HG03520 (cell line): ENCODE data around the gene CACNA2D3.
"Not testable (repeated sequence)": the region's sequence is repeated elsewhere in the genome, so short reads cannot be mapped to it uniquely, and the experiment has no call there.

Experiments
- ATAC-seq: cut with Tn5 transposase; IDR thresholded peaks from one replicate; pipeline ENCODE4 v1.9.1; 2021; ENCODE audit warnings: mild to moderate bottlenecking, moderate library complexity; ENCODE audit not compliant: unreplicated experiment

Gene CACNA2D3

DNA sequence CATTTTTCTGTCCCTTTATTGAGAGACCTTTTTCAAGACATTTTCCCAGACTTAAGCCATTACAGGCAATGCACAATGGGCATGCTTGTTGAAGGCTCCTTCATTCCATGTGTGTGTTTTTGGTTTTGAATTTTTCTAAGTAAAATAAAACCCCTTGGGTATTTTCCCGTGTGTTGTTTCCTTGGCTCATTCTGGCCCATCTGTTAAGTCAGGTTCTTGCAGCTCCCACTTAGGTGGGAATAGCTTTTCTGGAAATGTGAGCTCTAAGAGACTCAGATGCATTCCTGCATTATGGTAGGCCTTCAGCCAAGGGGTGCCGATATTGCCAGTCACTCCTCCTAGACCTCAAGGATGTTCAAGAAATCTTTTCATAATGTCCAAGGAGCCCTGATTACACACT lies 314.9 kb downstream of the CACNA2D3 start:
- no peak for ATAC-seq

DNA sequence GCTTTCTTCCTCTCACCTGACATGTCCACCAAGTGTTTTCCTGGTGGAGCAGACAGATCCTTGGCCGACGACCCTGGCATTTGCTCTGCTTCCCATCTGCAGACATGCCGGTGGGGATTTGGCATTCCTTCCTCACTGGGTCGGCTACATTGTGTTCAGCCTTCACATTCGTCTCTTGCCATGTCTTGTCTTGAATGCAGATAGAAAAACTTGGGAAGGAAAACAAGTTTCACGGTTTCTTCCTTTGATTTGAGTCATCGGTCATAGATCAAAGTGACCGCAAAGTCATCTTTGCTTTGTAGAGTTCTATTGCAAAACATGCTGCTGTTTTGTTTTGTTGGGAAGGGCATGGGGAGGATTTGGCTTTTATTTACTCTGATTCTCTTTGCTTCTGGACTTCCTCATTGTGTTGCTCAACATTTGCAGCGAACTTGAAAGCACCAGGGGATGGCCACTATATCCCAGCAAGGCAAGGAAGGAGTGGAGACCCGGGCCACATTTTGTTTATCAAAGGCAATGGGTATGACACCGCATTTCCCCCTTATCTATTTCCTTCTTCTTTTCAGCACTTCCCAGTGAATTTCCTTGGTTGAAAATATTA lies 321.3 kb downstream of the CACNA2D3 start:
- ATAC-seq: no peak

DNA sequence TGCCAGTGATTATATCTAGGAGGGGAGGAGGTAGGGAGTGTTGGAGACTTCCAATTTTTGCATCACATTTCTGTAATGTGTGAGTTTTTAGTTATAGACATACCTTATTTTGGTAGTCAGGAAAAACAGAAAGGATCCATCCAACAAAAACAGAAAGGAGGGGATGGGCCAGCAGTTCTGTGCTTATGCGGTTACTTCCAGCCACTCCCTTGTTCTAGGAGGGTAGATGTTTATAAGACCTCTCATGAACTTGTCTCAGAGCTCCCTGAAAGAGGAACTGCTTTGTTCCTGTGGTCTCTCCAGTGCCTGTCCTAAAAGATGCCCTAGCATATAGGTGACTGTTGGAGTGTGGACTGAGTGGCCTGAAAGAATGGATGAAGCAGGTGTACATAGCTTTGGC lies 323.3 kb downstream of the CACNA2D3 start:
- no peak for ATAC-seq

DNA sequence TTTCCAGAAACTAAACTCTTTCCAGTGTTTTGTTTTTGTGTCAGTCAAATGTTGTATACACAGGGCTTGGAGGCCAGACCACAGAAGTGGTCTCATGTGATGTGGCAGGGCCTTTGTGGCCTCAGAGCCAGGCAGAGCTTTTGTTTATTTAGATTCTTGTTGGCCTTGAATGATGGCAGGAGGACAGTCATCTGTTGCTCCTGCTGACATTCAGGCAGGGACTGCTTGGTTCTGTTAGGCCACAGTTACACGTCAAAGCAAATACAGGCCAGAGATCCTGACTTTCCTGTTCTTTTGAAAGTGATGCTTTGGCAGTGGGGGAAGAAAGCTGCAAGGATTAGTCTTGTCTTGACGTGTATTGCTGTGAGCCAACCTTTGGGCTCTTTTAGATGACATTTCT lies 325.1 kb downstream of the CACNA2D3 start:
- ATAC-seq: no peak

DNA sequence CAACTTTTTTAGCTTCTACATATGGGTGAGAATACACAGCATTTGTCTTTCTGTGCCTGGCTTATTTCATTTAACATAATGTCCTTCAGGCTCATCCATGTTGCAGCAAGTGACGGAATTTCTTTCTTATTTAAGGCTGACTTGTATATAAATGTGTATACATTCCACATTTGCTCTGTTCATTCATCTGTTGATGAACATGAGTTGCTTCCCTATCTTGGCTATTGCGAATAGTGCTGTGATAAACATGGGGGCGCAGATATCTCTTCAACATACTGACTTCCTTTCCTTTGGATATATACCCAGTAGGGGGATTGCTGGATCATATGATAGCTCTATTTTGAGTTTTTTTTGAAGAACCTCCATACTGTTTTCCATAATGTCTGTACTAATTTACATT lies 332.5 kb downstream of the CACNA2D3 start:
- ATAC-seq: no peak

DNA sequence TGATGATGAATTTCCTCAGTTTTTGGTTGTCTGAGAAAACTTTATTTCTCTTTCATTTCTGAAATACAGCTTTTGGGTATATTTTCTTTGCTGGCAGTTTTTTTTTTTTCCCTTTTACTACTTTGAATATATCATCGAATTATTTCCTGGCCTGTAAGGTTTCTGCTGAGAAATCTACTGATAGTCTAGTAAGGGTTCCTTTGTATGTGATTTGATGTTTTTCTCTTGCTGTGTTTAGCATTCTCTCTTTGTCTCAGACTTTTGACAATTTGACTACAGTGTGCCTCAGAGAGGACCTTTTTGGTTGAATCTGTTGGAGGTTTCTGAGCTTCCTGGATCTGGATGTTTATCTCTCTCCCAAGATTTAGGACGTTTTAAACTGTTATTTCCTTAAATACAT lies 336.0 kb downstream of the CACNA2D3 start:
- no peak for ATAC-seq

DNA sequence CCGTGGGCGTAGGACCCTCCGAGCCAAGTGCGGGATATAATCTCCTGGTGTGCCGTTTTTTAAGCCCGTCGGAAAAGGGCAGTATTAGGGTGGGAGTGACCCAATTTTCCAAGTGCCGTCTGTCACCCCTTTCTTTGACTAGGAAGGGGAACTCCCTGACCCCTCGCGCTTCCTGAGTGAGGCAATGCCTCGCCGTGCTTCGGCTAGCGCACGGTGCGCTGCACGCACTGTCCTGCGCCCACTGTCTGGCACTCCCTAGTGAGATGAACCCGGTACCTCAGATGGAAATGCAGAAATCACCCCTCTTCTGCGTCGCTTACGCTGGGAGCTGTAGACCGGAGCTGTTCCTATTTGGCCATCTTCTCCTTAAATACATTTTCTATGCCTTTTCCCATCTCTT lies 342.2 kb downstream of the CACNA2D3 start:
- ATAC-seq: not testable (repeated sequence)

DNA sequence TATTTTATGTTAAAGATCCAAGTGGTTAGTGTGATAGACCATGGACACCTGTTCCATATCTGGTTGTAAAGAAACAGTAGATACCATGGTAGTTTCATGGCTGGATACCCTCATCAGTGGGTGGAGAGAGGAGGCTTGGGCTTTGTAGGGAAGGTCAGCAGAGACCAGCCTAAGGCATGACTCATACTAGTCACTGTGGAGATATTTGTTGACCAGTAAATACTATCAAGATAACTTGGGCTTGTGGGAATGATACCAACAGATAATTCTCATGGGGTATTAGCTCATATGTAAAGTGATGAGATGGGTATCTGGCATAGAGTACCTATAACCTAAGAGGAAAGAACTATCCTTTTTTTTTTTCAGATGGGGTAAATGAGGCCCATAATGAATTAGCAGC lies 354.5 kb downstream of the CACNA2D3 start:
- no peak for ATAC-seq

DNA sequence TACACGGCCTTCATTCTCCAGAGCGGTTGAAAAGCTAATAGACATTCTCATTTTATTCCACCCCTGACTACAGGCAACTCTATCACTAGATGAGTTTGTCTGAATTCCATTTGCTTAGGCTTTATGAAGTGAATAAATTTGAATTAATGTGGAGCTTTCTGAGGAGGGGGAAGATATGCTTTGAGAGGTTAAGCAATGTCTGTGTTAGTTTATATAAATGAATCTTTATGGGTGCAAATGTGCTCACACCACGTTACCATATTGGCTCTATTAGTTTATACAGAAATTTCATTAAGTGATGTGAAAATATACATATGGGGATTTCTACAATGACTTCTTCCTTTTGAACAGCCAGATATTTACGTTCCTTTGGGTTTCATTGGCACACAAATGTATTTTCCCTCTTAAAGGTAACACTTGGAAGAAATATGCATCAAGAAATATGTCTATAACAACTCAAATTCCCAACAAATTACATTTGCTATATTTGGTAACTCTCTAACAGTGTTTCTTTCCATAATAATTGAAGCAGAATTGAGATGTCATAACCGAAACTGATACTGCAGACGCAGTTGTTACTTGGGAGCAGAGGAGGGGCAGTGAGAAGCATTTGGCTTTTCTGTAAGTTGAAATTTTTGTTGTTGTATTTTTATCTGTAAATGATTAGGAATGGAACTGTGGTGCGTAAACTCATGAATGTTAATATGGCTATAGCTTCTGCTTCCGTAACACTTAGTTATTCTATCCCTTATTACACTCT lies 359.4 kb downstream of the CACNA2D3 start:
- no peak for ATAC-seq

DNA sequence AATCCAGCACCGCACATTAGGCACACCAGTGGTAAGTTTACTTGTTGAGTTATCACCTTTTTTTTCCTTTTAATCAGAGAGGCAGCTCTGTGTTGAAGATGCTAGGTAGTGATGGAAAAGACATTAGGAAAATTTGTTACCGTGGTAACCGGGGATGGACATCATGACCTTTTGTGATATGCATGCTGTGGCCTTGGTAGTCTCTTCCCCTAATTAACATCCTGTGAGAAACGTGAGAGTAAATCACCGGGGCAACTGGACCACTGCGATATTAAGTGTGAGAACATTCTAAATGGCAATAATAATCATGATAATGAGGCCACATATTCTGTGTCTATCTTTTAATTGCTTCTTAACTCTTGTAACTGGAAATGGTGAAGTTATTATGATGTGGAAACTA lies 362.0 kb downstream of the CACNA2D3 start:
- ATAC-seq: no peak

DNA sequence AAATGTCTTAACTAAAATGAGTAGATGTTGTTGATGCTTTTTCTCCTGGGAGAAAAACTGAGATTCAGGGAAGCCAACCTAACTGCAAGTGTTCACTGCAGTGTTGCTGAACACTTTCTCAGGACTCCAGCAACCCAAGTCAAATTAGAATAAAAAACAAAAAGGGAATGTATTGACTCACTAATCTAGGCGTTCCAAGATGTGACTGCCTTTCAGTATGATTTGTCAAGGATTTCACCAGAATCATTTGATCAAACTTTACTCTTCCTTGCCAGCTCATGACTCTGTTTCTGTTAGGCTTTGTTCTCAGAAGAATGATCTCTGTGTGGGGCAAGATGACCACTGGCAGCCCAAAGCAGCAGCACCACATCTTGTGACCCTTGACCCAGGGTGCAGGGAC lies 364.0 kb downstream of the CACNA2D3 start:
- ATAC-seq: no peak

DNA sequence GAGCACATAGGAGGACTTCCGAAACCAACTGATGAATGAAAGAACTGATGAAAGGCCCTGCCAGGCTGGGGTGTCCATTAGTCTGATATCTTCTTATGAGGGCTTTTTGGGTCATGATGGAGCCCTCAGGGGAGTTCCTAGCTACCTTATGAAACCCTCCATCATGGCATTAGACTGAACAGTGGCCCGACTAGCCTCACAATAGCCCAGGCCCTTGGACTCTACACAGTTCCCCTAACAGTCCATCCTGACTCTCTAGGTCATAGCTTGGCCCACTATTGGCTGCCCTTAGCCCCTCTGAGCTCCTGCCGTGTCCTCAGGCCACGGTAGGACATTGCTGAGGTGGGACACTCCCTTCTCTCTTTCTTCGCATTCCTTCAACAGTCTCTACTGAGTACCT lies 365.9 kb downstream of the CACNA2D3 start:
- no peak for ATAC-seq

DNA sequence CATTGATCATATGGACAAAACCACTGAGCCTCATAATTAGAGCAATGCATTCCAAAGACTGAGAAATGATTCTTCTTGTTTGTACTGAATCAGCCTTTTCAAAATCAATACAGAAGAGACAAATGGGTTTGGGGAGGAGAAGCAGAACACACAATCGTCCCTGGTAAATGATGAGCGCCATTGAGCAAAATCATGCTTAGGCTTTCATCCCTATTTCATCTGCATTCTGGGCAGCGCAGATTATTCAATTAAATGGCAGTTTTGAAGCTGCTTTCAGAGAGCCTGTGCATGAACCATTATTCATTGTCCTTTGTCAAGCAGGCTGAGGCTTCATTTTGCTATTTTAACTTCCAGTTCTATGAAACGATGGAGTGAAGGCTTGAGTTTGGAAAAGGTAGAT lies 371.9 kb downstream of the CACNA2D3 start:
- no peak for ATAC-seq

DNA sequence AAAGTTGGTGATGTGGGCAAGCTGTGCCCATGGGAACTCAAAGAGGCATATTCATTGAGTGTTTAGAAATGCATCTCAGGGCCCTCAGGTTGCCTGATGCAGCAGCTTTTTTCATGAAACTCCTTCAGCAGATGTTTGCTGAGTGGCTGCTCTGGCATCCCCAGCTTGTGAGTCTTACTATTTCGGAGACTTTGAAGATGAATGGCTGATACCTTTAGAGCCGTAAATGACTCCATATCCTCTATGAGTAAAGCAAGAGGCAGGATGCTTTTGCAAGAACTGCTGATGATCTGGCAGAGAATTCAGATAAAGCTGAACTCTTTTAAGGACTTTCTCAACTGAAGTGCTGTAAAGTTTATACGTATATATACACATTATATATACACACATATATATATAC lies 384.3 kb downstream of the CACNA2D3 start:
- ATAC-seq: no peak

DNA sequence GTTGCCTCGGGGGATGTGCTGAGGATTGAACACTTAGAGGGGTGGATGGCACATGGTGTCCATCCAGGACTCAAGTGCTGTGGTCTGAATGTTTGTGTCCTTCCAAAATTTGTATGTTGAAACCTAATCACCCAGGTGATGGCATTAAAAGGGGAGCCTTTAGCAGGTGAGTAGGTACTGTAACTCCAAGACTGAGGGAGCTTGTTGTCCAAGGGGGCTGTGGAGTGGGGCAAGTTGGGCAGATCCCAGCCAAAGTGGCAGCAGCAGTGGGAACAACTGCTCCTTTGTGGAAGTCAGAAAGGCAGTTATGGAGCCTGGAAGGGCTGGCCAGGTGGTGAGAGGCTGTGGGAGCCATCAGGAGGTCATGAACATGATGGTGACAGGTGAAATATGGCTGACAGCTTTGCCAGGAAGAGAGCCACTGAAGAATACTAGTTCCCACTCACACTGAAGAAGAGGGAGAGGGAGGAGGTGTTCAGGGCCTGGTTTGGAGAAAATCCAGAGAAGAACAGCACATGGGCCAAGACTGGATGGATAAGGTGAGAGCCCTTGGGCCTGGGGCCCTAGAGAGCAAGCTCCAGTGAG lies 385.6 kb downstream of the CACNA2D3 start:
- no peak for ATAC-seq

DNA sequence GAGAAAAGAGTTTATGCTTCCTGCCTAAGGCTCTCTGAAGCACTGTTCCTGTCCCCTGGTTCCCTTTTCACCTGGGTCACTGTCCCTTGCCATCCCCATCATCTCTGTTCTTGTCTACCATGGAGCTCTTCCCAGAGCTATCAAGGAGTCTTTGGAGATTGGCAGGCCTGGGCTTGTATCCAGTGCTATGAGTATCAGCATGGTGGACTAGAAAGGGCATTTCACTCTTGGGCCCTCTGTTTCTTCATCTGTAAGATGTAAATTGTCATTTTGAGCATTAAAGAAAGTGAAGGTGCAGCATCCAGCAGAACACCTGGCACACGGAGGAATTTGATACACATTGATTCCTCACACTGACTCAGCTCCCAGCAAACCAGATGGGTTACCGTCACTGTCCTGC lies 388.2 kb downstream of the CACNA2D3 start:
- ATAC-seq: no peak

DNA sequence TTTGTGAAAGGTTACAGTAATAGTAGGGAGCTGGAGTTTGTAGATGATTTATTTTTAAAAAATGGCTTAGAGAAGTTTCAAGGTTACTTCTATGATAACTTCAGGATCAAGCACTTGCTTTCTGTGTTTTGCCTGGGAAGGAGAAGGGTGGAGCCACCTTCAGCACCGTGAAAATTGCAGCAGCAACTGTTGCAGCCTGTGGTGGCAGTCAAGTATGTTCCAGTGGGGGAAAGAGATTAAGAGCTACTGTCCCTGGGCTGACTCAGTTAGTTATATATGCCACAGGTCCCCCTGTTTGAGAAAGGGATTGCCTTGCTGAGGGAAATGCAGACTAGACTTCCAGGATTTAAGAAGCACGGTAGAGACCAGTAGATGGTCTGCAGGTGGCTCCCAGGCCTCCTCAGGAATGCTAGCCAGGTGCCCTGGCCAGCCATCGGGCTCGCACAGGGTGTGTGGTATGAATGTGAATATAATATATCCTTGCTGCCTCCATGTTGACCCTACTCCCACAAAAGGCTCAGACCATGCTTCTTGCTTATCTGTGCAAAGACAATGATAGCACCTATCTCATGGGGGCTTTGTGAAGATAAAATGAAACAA lies 389.5 kb downstream of the CACNA2D3 start:
- ATAC-seq: no peak

DNA sequence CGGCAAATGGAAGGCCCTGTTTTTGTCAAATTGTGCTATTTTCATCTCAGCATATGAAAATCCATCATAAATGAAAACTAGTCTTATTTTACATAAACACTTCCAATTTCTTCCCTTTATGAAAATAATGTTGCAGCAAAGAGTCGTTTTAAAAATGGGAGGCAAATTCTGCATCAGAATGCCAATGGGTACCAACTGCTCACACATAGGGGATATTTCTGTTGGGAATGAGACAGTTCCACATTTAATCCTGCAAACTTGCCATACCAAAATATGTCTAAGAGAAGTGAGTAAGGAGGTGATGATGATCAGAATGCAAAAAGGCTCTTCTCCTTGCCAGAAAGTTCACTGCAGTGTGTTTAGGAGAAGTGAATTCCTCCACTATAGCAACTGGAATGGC lies 391.7 kb downstream of the CACNA2D3 start:
- ATAC-seq: no peak

DNA sequence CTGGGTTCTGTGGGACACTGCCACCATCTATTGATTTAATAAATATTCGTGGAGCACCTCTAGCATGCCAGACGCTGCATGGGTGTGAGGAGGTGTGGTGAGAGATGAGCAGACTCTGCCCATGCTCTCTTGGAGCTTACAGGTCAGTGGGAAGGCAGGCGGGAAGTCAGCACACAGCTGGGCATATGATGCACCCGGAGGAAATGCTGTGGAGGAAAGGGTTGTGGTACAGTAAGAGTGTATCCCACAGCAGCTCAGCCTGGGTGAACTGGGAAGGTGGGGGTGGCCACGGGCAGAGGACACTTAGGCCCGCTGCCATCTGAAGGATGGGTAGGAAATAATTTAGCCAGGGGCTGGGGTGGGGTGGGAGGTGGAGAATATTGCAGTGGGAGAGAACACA lies 392.1 kb downstream of the CACNA2D3 start:
- no peak for ATAC-seq

DNA sequence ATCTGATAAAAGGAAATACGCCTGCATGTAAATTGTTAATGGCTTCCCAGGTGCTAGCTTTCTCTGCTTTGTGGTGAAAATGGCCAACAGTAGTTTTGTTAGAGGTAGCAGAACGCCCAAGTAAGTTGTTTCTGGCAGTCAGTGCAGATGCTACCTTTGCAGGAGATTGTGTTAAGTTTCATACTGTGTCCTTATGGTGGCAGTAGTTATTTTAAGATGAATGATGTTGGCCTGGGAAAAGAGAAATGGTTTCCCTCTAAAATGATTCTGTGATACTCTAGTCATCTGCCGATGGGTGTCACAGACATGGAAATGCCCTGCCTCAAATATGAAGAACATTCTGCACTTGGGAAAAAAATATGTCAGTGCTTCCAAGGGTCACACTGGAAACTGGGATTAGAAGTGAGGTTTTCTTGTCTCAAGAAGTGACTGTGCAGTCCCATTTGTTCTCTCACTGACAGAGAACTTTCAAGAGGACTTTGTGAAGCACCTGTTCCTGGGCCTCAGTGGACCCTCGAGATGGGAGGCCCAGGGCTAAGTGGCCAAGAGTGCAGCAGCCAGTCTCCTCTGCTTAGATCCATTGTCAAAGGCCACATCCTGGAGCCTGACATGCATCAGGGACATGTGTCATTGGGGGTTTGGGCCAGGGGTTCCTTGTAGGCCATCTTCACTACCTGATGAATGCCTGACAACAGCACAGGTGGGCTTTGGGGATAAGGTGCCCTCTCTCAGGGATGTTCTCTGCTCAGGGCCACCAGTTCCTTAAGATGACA lies 393.3 kb downstream of the CACNA2D3 start:
- ATAC-seq: no peak

DNA sequence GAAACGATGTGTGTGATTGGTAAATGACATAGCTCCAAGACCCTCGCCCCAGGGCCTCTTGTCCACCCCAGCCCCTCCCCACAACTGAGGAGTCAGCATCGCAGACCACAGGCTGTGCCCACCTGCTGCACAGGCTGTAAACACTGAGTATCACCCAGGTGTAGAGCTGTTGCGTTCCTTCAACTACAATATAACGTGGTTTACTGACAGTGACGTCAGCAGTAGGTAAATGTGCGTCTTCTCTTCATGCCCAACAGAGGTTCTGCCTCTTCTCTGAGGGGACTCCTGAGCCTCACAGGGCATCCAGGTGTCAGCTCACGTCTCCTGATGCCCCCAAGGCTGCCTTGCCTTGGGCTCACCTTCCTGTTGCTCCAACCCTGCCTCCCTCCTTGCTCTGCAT lies 395.1 kb downstream of the CACNA2D3 start:
- ATAC-seq: no peak
